Measurements from ENCODE around the gene GRP. TPM values are rescaled to one million over a fixed set of nuclear protein-coding genes. Genes with fewer than 3 reads are reported as not detected.

The GRP gene
- total RNA-seq, 4 donors from 2014 or later: 4.8 TPM; not detected in 3

- Histone ChIP-seq H3K4me1 (peaks cover 0 to 23% (median 6%) of the 10 kb centered on the region in 3 donors), H3K36me3 (no peaks in the 10 kb centered on the region), H3K9me3 (no peaks in the 10 kb centered on the region), H3K27ac (no peak overlapping the region), H3K4me3 (no peak overlapping the region), H3K27me3 (peaks cover 64% of the 10 kb centered on the region)
- TF ChIP-seq POLR2A (IDR thresholded peaks at IDR 0.05) (no peak), POLR2AphosphoS5 (IDR thresholded peaks at IDR 0.05) (no peak), CTCF (IDR thresholded peaks at IDR 0.05) (no peak), EP300 (IDR thresholded peaks at IDR 0.05) (no peak)
- WGBS, 2 donors (ENCODE audit: low coverage in 1 of 2): 6% methylated on average over 15 to 16 of the region's 16 CpGs
- ATAC-seq: no peak
Observed at GRCh38 chr18:59263661-59264060, 43.7 kb downstream of the GRP start.

- Histone ChIP-seq H3K27ac (no peak overlapping the region), H3K9me3 (no peaks in the 10 kb centered on the region)
- WGBS, 2 donors (ENCODE audit: low coverage in 1 of 2): no CpG with 5 or more reads among the region's 17 CpGs
Observed at GRCh38 chr18:59264121-59264571, 44.2 kb downstream of the GRP start.

GRCh38 chr18:59264651-59265245 lies 44.8 kb downstream of the GRP start:
- no peak for TF ChIP-seq POLR2AphosphoS5 (IDR thresholded peaks at IDR 0.05)
- no peak for TF ChIP-seq POLR2A (IDR thresholded peaks at IDR 0.05)
- no peak for TF ChIP-seq EP300 (IDR thresholded peaks at IDR 0.05)
- TF ChIP-seq CTCF (IDR thresholded peaks at IDR 0.05): no peak
- ATAC-seq: no peak
- H3K4me3 ChIP-seq: peak overlapping the region in 1 of 2 donors; percentile 30

More at GRCh38 chr18:59264121-59264571, 44.2 kb downstream of the GRP start:
- Histone ChIP-seq H3K27me3 (peaks cover 69% of the 10 kb centered on the region), H3K4me1 (peaks cover 0 to 27% (median 6%) of the 10 kb centered on the region in 3 donors), H3K36me3 (no peaks in the 10 kb centered on the region), H3K4me3 (no peak overlapping the region)
- no peak for ATAC-seq
- TF ChIP-seq EP300 (IDR thresholded peaks at IDR 0.05) (no peak), CTCF (IDR thresholded peaks at IDR 0.05) (no peak), POLR2A (IDR thresholded peaks at IDR 0.05) (no peak), POLR2AphosphoS5 (IDR thresholded peaks at IDR 0.05) (no peak)

GRCh38 chr18:59265246-59265973 lies 45.5 kb downstream of the GRP start:
- WGBS, 2 donors (ENCODE audit: low coverage in 1 of 2): 0 to 6% methylated on average over 3 to 8 of the region's 38 CpGs
- H3K4me1 ChIP-seq: peaks cover 0 to 34% (median 6%) of the 10 kb centered on the region in 3 donors
- H3K9me3 ChIP-seq: no peaks in the 10 kb centered on the region
- peaks cover 81% of the 10 kb centered on the region for H3K27me3 ChIP-seq
- peak overlapping the region in 1 of 2 donors; percentile 30 for H3K4me3 ChIP-seq
- no peak for TF ChIP-seq EP300 (IDR thresholded peaks at IDR 0.05)
- no peak for TF ChIP-seq CTCF (IDR thresholded peaks at IDR 0.05)
- no peak for TF ChIP-seq POLR2A (IDR thresholded peaks at IDR 0.05)
- TF ChIP-seq POLR2AphosphoS5 (IDR thresholded peaks at IDR 0.05): no peak
- ATAC-seq: no peak
- H3K36me3 ChIP-seq: no peaks in the 10 kb centered on the region
- H3K27ac ChIP-seq: no peak overlapping the region

More at GRCh38 chr18:59264651-59265245, 44.8 kb downstream of the GRP start:
- H3K27me3 ChIP-seq: peaks cover 75% of the 10 kb centered on the region
- no peaks in the 10 kb centered on the region for H3K9me3 ChIP-seq
- H3K36me3 ChIP-seq: no peaks in the 10 kb centered on the region
- no peak overlapping the region for H3K27ac ChIP-seq
- peaks cover 0 to 33% (median 6%) of the 10 kb centered on the region in 3 donors for H3K4me1 ChIP-seq
- WGBS, 2 donors (ENCODE audit: low coverage in 1 of 2): no CpG with 5 or more reads among the region's 41 CpGs

All from gastroesophageal sphincter (tissue), 4 donors.